Astrocyte (in vitro differentiated cells and primary cell): ENCODE results near the gene LACRT. TPM values are rescaled to one million over a fixed set of nuclear protein-coding genes. Genes with fewer than 3 reads are reported as not detected.

Experiments used
- DNase-seq: peaks from one replicate; pipeline ENCODE4 v3.0.0-alpha.2; 2010; ENCODE audit warnings: low read depth
- FAIRE-seq: peaks from 2 replicates; lab custom pipeline; 2011; peaks lifted over from hg19 to GRCh38; lab: Jason Lieb, UNC
- H2AFZ ChIP-seq: 2 replicates; pipeline ENCODE4 v1.6.0; 2012; ENCODE audit warnings: low read depth, low read length, inconsistent platforms
- H3K27ac ChIP-seq: 2 replicates; pipeline ENCODE4 v1.5.1; 2011; ENCODE audit warnings: low read depth, low read length, inconsistent platforms
- H3K27me3 ChIP-seq: 2 replicates; pipeline ENCODE4 v1.6.0; 2011; ENCODE audit warnings: low read length, inconsistent platforms; ENCODE audit not compliant: insufficient read depth
- H3K36me3 ChIP-seq: 2 replicates; pipeline ENCODE4 v1.5.1; 2011; ENCODE audit warnings: low read length, inconsistent platforms; ENCODE audit not compliant: insufficient read depth
- H3K4me1 ChIP-seq: 2 replicates; pipeline ENCODE4 v1.5.1; 2011; ENCODE audit warnings: low read length, inconsistent platforms; ENCODE audit not compliant: insufficient read depth
- H3K4me2 ChIP-seq: 2 replicates; pipeline ENCODE4 v1.6.0; 2012; ENCODE audit warnings: low read length, inconsistent platforms
- H3K4me3 ChIP-seq: 2 replicates; pipeline ENCODE4 v1.5.1; 2011; ENCODE audit warnings: low read depth, mild to moderate bottlenecking, low read length, inconsistent platforms; ENCODE audit not compliant: insufficient read depth
- H3K79me2 ChIP-seq: 2 replicates; pipeline ENCODE4 v1.6.0; 2012; ENCODE audit warnings: mild to moderate bottlenecking, low read length, inconsistent platforms; ENCODE audit not compliant: insufficient read depth
- H3K9ac ChIP-seq: 2 replicates; pipeline ENCODE4 v1.6.0; 2012; ENCODE audit warnings: mild to moderate bottlenecking, low read length, inconsistent platforms
- H3K9me3 ChIP-seq: 2 replicates; pipeline ENCODE4 v1.5.1; 2012; ENCODE audit warnings: low read depth, mild to moderate bottlenecking, low read length, inconsistent platforms; ENCODE audit not compliant: insufficient read depth
- H4K20me1 ChIP-seq: 2 replicates; pipeline ENCODE4 v1.6.0; 2012; ENCODE audit warnings: low read length, inconsistent platforms; ENCODE audit not compliant: insufficient read depth
- H3K27ac Mint-ChIP-seq: one replicate; pipeline ENCODE4 v1.8.0; 2021; ENCODE audit warnings: mild to moderate bottlenecking, mixed read lengths; ENCODE audit not compliant: unreplicated experiment
- H3K27me3 Mint-ChIP-seq: one replicate; pipeline ENCODE4 v1.8.0; 2021; ENCODE audit warnings: low read depth, mixed read lengths; ENCODE audit not compliant: unreplicated experiment
- H3K36me3 Mint-ChIP-seq: one replicate; pipeline ENCODE4 v1.8.0; 2021; ENCODE audit warnings: low read depth, mixed read lengths; ENCODE audit not compliant: unreplicated experiment
- H3K4me1 Mint-ChIP-seq: one replicate; pipeline ENCODE4 v1.8.0; 2021; ENCODE audit warnings: low read depth, mixed read lengths; ENCODE audit not compliant: unreplicated experiment
- H3K4me3 Mint-ChIP-seq: one replicate; pipeline ENCODE4 v1.8.0; 2021; ENCODE audit warnings: mild to moderate bottlenecking, moderate library complexity, mixed read lengths; ENCODE audit not compliant: unreplicated experiment
- H3K9me3 Mint-ChIP-seq: one replicate; pipeline ENCODE4 v1.8.0; 2021; ENCODE audit warnings: mild to moderate bottlenecking, mixed read lengths; ENCODE audit not compliant: unreplicated experiment
- EZH2 ChIP-seq: IDR thresholded peaks from 2 replicates; pipeline ENCODE4 v1.6.1; 2012; ENCODE audit warnings: mild to moderate bottlenecking, low read length, inconsistent platforms; ENCODE audit not compliant: insufficient read depth
- total RNA-seq: library from RNA; stranded (reverse); gene quantifications from 2 replicates; pipeline ENCODE4 v1.2.1, GENCODE V29; 2021
- TF ChIP-seq, protein P1 (sequence below): IDR thresholded peaks from 2 replicates; pipeline ENCODE4 v1.5.1; 2011; ENCODE audit warnings: low read depth, mild to moderate bottlenecking, inconsistent platforms, low read length, moderate library complexity; ENCODE audit not compliant: insufficient read depth

Gene LACRT
- total RNA-seq, 1 donor from 2014 or later = not detected

DNA sequence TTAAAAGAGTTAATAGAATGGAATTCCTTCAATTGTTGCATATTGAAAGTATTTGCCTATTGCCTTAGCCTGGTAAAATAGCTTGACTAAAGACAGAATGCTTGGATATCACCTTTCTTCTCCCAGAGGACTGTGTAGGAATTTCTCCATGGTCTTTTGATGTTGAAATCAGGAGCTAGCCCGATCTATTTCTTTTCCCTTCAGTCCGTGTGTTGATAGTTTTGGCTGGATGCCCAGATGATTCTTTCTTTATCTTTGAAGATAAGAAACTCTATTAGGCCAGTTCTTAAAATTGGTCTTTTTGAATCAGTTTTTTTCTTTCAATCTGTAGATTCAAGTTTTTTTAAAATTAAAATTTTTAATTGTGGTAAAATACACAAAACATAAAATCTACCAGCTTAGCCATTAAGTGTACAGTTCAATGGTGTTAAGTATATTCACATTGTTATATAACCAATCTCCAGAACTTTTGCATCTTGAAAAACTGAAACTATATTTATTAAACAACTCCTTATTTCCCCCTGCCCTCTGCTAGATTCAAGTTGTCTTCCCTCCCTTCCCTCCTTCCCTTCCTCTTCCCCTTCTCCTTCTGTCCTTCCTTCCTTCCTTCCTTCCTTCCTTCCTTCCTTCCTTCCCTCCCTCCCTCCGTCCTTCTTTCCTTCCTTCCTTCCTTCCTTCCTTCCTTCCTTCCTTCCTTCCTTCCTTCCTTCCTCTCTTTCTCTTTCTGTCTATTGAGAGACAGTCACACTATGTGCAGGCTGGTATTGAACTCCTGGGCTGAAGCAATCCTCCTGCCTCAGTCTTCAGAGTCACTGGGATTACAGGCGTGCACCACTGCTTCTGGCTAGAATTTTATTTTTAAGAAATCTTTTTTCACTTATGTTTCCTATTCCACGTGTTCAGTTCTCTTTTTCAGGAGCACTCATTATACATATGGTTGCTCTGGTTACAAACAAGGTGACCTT is 10.1 kb downstream of the LACRT start:
- H3K4me2 ChIP-seq = no peak overlapping the region
- no peaks in the 10 kb centered on the region for H3K4me1 ChIP-seq
- no peaks in the 10 kb centered on the region for H3K36me3 Mint-ChIP-seq
- H3K27ac ChIP-seq = no peak overlapping the region
- H3K27me3 ChIP-seq = peaks cover 2% of the 10 kb centered on the region
- H4K20me1 ChIP-seq = no peaks in the 10 kb centered on the region
- no peaks in the 10 kb centered on the region for H3K79me2 ChIP-seq
- TF ChIP-seq EZH2 = no peak
- DNase-seq (no peak), FAIRE-seq (no peak)
- no peak overlapping the region for H3K27ac Mint-ChIP-seq
- H3K9ac ChIP-seq = no peak overlapping the region
- no peak overlapping the region for H3K4me3 ChIP-seq
- H3K36me3 ChIP-seq = no peaks in the 10 kb centered on the region
- no peaks in the 10 kb centered on the region for H3K9me3 ChIP-seq
- H2AFZ ChIP-seq = no peak overlapping the region
- no peak overlapping the region for H3K4me3 Mint-ChIP-seq
- peaks cover 12% of the 10 kb centered on the region for H3K9me3 Mint-ChIP-seq
- H3K4me1 Mint-ChIP-seq = no peaks in the 10 kb centered on the region
- H3K27me3 Mint-ChIP-seq = peaks cover 6% of the 10 kb centered on the region

DNA sequence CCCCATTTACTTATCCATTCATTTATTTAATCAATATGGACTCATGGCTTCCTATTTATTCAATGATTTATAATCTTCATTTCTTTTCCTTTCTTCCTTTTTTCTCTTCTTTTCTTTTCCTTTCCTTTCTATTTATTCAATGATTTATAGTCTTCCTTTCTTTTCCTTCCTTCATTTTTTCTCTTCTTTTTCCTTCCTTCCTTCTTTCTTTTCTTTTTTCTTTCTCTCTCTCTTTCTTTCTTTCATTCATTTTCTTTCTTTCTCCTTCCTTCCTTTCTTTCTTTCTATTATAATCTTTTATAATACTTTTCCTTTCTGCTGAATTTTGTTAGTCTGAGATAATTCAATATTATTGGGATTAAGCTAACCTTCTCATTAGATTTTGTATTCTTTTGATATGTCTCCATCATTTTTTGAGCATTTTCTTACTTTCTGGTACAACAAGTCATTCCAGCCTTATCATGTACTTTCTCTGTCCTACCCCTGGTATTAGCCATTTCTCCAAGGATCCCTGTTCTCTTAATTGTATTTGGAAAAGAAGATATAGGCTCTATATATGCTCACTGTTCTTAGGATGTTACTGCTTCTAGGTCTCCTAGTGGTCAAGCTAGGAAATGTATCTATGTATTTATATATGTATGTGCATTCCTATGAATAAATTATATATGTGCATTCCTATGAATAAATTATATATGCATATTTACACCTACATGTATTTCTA is 12.1 kb downstream of the LACRT start:
- Histone ChIP-seq H3K4me1 (no peaks in the 10 kb centered on the region), H3K79me2 (no peaks in the 10 kb centered on the region)
- no peak for DNase-seq

More for the DNA sequence above, 12.1 kb downstream of the LACRT start:
- Histone ChIP-seq H3K9me3 (no peaks in the 10 kb centered on the region), H3K4me3 (no peak overlapping the region), H3K27ac (no peak overlapping the region), H4K20me1 (no peaks in the 10 kb centered on the region), H3K9ac (no peak overlapping the region), H3K27me3 (peaks cover 2% of the 10 kb centered on the region), H3K4me2 (no peak overlapping the region), H2AFZ (no peak overlapping the region), H3K36me3 (no peaks in the 10 kb centered on the region)
- Mint-ChIP-seq H3K4me1 (no peaks in the 10 kb centered on the region), H3K4me3 (no peak overlapping the region), H3K9me3 (peaks cover 3% of the 10 kb centered on the region), H3K36me3 (no peaks in the 10 kb centered on the region), H3K27me3 (peaks cover 11% of the 10 kb centered on the region), H3K27ac (no peak overlapping the region)
- FAIRE-seq = no peak
- TF ChIP-seq EZH2 = no peak
- TF ChIP-seq, protein P1, sequence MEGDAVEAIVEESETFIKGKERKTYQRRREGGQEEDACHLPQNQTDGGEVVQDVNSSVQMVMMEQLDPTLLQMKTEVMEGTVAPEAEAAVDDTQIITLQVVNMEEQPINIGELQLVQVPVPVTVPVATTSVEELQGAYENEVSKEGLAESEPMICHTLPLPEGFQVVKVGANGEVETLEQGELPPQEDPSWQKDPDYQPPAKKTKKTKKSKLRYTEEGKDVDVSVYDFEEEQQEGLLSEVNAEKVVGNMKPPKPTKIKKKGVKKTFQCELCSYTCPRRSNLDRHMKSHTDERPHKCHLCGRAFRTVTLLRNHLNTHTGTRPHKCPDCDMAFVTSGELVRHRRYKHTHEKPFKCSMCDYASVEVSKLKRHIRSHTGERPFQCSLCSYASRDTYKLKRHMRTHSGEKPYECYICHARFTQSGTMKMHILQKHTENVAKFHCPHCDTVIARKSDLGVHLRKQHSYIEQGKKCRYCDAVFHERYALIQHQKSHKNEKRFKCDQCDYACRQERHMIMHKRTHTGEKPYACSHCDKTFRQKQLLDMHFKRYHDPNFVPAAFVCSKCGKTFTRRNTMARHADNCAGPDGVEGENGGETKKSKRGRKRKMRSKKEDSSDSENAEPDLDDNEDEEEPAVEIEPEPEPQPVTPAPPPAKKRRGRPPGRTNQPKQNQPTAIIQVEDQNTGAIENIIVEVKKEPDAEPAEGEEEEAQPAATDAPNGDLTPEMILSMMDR = no peak
